Measurements from ENCODE around the gene HS6ST2.
"Not testable (repeated sequence)": the region's sequence is repeated elsewhere in the genome, so short reads cannot be mapped to it uniquely, and the experiment has no call there.

HS6ST2 gene

DNA sequence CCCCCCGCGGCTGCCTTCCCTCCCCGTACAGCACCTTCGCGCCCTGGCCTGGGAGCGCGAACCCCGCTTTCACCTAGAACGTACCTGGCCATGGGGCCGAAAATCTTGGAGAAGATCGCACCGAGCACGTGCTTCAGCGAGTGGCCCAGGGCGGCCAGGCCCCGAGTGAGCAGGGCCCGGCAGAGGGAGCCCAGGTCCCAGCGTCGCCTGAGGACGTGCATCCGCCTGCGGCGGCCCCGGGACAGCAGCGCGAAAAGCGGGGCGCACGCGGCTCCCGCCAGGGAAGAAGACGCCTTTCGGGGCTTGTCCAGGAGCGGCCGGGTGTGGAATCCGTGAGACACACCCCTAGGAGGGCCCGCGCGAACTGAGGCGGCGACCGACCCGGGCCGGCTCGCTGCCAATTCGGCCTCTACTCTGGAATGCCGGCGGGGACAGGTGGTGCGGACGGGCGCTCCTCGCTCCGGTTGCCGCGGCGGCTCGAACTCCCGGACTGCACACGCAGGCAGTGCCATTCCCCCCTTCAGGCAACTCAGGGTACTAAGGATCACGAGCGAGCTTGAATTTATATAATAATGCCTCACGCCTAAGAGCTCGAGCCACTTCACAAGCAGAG, at the start of gene HS6ST2:
TSS of gene HS6ST2 (minus strand) at position 539 of the 613 bp plus-strand sequence.
- DNase-seq (ENCODE audit: low spot score) = no peak

DNA sequence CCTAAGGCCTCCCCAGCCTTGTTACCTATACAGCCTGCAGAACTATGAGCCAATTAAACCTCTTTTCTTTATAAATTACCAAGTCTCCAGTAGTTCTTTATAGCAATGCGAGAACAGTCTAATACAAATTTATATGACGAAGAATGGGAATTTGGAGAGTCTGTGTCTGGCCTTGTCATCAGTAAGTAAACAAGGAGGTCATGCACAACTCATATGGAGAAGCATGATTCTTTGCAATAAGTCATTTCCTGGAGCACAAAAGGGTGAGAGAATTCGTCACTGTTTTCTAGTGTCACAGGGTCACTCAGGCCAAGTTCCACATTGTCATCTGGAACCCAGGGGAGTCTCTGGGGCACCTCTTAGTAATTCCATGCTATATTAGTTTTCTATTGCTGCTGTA, 49.0 kb upstream of the HS6ST2 start:
- no peak for DNase-seq (ENCODE audit: low spot score)

GRCh38 chrX:133005616-133006015, 47.2 kb upstream of the HS6ST2 start:
- no peak for DNase-seq (ENCODE audit: low spot score)

DNA sequence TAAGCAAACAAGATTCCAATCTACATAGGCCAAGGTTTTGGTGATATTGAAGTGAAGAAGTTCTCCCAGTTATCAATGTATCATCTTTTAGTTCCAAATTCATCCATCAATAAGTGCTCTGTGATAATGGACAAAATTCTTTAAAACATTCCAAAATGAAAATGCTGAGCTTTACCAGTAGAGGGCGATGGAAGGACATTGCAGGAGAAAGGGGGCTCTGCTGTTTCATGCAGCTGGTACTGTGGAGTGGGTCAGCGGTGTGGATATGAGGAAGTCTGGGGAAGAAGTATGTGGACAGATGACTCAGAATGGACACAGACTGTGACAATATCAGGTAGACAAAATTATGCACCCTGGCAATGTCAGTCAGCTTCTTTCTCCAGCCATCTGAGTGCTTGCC, 46.6 kb upstream of the HS6ST2 start:
- DNase-seq (ENCODE audit: low spot score) = peak; percentile 30

- DNase-seq (ENCODE audit: low spot score) = no peak
Observed at GRCh38 chrX:132999209-132999608, 40.8 kb upstream of the HS6ST2 start.

DNA sequence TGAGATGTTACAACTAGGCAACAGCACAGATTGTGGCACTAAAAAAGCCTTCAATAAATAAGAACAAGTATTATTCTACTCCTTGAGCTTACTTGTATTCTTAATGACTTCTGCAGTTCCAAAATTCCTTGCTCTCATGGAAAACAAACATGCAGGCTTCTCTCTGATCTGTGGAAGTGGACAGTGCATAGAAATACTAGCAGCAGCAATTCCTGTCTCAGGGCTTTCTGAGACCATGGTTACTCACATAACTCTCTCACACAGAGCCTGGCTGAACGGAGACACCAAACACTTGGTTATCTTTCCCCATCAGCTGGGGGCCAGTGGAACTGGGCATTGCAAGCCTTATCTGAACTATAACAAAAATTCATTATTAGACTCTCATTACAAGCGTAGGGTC, 32.4 kb upstream of the HS6ST2 start:
- no peak for DNase-seq (ENCODE audit: low spot score)

- no peak for DNase-seq (ENCODE audit: low spot score)
Observed at GRCh38 chrX:132986556-132986955, 28.1 kb upstream of the HS6ST2 start.

GRCh38 chrX:132984058-132984650, 25.7 kb upstream of the HS6ST2 start:
- DNase-seq (ENCODE audit: low spot score) = no peak

DNA sequence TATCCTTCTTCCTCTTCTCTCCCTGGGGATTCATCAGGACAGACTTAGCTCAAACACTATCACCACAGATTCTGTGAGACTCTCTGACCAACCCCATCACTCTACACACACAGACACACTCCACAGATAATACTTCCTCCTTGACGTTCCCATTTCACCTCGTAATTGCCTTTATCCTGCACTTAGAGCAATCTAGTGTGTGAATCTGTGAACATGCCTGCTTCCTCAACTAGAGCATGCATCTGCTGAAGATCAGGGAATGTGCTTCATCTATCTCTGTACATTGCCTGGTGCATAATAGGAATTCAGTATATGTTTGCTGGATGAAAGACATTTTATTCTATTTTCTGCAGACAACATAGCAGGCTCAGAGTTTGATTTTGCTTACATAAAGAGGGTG, 25.1 kb upstream of the HS6ST2 start:
- no peak for DNase-seq (ENCODE audit: low spot score)

GRCh38 chrX:132980035-132980434, 21.6 kb upstream of the HS6ST2 start:
- not testable (repeated sequence) for DNase-seq (ENCODE audit: low spot score)

DNA sequence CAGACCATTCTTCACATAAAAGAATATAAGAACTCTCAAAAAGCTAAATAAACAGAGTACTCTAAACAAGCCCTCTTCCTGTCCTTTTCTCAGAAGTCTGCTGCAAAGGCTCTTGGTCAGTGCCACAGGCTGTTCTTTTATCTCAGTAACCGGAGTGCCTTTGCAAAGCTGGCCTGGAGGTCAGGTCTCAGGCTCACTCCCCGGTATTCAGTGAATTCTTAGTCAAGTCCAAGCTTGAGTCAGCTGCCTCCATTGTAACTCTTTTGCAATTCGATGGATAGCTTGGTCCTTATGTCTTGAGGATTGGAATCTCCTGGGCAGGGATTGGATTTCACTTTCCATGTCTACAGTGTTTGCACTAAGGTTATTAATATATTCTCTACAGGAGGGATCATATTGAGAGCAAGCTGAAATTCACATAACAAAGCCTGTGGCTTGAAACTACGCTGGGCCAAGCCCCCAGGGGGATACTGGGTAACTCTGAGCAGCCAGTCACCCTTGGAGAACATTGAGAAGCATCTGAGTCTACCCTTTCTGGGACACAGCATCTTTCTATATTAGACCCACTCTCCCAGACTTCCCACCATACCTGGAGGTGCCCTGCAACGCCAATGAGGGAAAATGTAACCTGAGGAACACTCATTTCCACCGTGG, 10.0 kb upstream of the HS6ST2 start:
- DNase-seq (ENCODE audit: low spot score) = no peak

DNA sequence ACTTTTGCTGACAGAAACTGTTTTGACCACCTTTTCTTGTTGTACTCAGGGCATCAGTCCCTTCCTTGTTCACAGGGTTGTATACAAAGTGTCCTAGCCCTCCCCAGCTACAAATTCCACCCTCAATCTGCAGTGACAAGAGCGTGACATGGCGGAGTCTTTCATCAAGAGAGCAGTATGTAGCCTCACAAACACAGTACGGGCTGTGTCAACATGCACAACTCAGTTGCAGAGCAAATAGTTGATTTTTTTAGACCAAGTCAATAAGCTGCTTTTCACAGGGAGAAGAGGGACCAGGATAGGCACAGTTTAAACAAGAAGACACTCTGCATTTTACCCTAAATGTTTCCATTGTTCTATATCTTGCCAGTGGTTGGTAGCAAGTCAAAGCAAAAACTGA, 8.6 kb upstream of the HS6ST2 start:
- DNase-seq (ENCODE audit: low spot score) = no peak

- DNase-seq (ENCODE audit: low spot score) = no peak
Observed at GRCh38 chrX:132965461-132965860, 7.0 kb upstream of the HS6ST2 start.

- DNase-seq (ENCODE audit: low spot score) = no peak
Observed at GRCh38 chrX:132961511-132961910, 3.1 kb upstream of the HS6ST2 start.

GRCh38 chrX:132957211-132958090, 978 bp downstream of the HS6ST2 start:
- peak; percentile 30 for DNase-seq (ENCODE audit: low spot score)

DNA sequence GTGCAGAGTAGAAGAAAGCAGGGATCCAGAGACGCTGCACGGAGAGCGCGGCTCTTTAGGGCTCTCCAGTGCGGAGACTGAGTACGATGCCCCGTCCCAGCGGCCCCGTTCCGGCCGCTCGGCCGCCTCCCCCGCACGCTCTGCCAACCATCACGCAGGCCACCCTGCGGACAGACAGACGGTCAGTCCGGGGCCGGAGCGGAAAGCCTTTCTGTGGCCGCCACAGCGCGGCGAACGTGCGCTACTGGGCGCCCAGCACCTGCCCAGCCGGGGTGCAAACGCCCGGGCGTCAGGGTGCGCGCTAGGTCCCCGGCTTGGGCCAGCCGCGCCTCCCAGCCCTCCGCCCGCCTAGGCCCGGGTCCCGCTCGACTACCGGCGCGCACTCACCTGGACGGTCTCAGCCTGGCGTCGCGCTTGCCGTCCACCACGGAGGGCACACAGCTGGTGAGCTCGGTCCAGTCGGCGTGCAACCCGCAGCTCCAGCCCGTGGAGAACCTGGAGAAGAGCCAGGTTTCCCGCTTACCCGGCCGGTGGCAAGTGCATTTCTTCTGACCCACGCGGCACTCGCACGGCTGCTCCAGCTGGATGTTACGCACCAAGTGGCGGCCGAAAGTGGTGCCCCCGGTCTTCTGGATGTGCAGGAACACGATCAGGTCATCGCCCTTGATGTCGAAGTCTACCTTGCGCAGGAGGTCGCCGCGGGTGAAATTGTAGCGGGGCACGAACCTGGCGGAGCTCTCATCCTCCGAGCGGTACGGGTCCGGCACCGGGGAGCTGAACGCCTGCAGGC, 1.8 kb downstream of the HS6ST2 start:
- DNase-seq (ENCODE audit: low spot score) = no peak

DNA sequence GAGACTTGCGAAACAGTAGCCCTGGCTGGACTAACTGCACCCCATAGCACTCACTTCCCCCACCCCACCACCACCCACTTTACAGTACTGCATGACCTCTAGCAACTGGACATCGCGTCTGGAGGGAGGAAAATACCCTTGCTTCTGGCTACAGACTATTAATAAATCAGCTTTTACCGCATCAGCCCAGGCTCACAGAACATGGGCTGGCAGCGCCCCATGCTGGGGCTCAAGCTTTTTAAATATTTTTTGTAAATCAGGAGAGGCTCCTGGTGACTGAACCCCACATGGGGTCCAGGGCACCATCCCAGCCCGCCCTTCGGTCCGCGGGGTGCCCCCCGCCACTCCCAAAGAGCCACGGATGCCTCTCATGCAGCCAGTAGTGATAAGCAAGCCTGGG, 2.7 kb downstream of the HS6ST2 start:
- DNase-seq (ENCODE audit: low spot score) = no peak

DNA sequence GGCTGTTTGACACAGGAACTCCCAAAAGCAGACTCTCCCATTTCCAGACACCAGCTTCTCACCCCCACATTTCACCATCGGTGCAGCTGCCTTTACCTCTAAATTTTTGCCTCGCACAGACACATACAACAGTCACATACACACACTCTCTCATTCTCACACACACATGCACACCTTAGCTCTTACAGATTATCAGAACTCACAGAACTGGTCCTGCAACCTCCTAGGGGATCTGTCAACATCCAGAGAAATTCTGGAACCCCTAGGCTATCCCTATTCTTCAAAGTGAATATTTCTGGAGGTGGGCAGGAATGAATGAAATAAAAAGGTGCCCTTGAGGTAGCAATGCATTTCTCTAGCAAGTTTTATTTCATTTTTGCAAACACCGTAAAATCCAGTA, 4.1 kb downstream of the HS6ST2 start:
- no peak for DNase-seq (ENCODE audit: low spot score)

- no peak for DNase-seq (ENCODE audit: low spot score)
Observed at GRCh38 chrX:132953354-132953753, 5.1 kb downstream of the HS6ST2 start.

DNA sequence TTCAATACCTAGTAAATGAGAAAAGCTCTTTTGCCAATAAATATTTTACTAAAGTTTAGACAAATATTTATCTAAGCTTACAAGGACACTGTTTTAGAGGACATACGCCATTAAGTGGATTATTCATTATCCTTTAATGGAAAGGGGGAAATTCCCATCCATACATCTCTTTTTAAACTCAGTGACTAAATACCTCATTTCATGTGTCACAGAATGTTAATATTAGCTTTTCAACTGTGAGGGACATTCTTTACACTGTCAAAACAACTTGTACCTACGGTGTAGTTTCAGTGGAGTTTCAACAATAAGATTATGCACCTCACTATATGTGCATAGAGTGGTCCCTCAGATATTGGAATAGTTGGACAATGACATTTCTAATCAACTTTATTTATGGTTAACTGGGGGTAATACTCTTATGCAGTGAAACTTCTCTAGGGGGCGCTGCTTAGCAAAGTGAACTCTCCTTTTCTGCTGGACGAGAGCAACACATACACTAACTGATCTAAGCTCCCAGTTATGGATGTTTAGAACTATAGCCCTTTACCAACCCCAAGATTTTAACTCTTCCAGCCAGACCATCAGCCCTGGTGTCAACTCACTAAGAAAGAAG, 9.7 kb downstream of the HS6ST2 start:
- no peak for DNase-seq (ENCODE audit: low spot score)

GRCh38 chrX:132945055-132945599, 13.3 kb downstream of the HS6ST2 start:
- DNase-seq (ENCODE audit: low spot score) = not testable (repeated sequence)
